ENCODE data around the gene SSTR5. TPM values are rescaled to one million over a fixed set of nuclear protein-coding genes. Genes with fewer than 3 reads are reported as not detected.

Gene SSTR5
- total and polyA plus RNA-seq, 10 of the 15 experiments (the other 5 are each of a cell fraction or from before 2014, with no cell fraction given): not detected

DNA sequence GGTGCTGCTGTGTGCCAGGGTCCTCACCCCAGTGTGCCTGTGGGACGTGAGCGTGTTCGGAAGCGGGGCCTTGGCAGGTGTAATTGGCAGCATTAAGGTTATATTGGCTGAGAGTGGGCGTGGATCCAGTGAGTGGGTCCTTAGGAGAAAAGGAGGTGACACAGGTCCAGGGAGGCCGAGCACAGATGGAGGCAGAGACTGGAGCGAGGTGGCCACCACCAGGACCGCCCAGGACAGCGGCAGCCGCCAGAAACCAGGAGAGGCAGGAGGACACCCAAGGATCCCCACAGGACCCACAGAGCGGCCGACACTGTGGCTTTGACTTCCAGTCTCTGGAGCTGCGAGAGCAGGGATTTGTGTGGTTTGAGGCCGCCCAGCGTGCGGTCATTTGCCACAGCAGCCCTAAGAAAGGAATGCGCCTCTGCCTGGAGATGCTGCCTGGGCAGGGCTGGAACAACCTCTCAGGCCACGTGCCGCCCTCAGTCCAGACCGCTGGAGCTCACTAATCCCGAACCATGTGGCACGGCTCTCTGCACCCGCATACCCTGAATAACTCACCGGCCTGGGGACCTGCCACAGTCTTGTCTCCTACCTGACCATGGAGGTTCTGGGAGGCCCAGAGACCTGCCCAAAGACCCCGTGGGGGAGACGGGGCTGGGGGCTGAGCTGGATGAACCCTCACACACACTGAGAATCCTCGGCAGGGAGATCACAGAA lies 45.6 kb upstream of the SSTR5 start:
- H3K27ac ChIP-seq (ENCODE audit: control insufficient read depth, insufficient read depth): no peak overlapping the region
- POLR2A ChIA-PET: no interaction called here
- H3K9me3 ChIP-seq (replicated peaks; ENCODE audit: control insufficient read depth, insufficient read depth, low read length): no peaks in the 10 kb centered on the region
- RAD21 ChIA-PET (ENCODE audit: unreplicated experiment): no interaction called here
- FAIRE-seq: no peak
- in situ Hi-C loops (cut with MboI): no loop called here
- H3K9ac ChIP-seq (ENCODE audit: control insufficient read depth, insufficient read depth, low read length): no peak overlapping the region
- no peaks in the 10 kb centered on the region for H3K79me2 ChIP-seq (ENCODE audit: control insufficient read depth, insufficient read depth, low read length)
- SMC1A ChIA-PET (ENCODE audit: uncharacterized antibody, unreplicated experiment): no interaction called here
- intact Hi-C loops (cut with micrococcal nuclease; ENCODE audit: unreplicated experiment): no loop called here
- H3K27me3 ChIP-seq (replicated peaks in 1 of 2; ENCODE audit: control insufficient read depth in 2 of 2, insufficient read depth in 2 of 2, low read length in 1 of 2): no peaks in the 10 kb centered on the region
- TF ChIP-seq LARP7 (IDR thresholded peaks at IDR 0.05): no peak
- no peak for TF ChIP-seq BCL3 (IDR thresholded peaks at IDR 0.05; ENCODE audit: borderline replicate concordance, insufficient read depth, low read depth, low read length, poor library complexity, severe bottlenecking)
- no peak for TF ChIP-seq BMI1 (IDR thresholded peaks at IDR 0.05; ENCODE audit: borderline replicate concordance)
- TF ChIP-seq KLF5 (IDR thresholded peaks at IDR 0.05; ENCODE audit: partially characterized antibody): no peak
- TF ChIP-seq NFYB (IDR thresholded peaks at IDR 0.05; ENCODE audit: insufficient read depth, low read depth, low read length): no peak
- TF ChIP-seq TCF3 (IDR thresholded peaks at IDR 0.05; ENCODE audit: borderline replicate concordance, insufficient read depth, low read depth, low read length): no peak
- no peak for TF ChIP-seq TCF12 (IDR thresholded peaks at IDR 0.05; ENCODE audit: low read depth, low read length)
- no peak for TF ChIP-seq SMC3 (IDR thresholded peaks at IDR 0.05; ENCODE audit: borderline replicate concordance, low read length)
- TF ChIP-seq SIN3A (IDR thresholded peaks at IDR 0.05; ENCODE audit: low read depth, low read length): no peak
- TF ChIP-seq ATF7 (IDR thresholded peaks at IDR 0.05; ENCODE audit: low read depth): no peak
- TF ChIP-seq ZBTB33 (IDR thresholded peaks at IDR 0.05): no peak
- TF ChIP-seq NR2C1 (IDR thresholded peaks at IDR 0.05): no peak
- TF ChIP-seq RAD21 (IDR thresholded peaks at IDR 0.05; ENCODE audit: insufficient read depth, low read depth, low read length): no peak
- no peak for TF ChIP-seq NR2F1 (conservative IDR thresholded peaks at IDR 0.05)
- TF ChIP-seq SRF (IDR thresholded peaks at IDR 0.05; ENCODE audit: low read depth in 2 of 2, low read length in 2 of 2): no peak
- no peak for DNase-seq (ENCODE audit: low read depth, low spot score)
- H2AFZ ChIP-seq (ENCODE audit: control insufficient read depth, low read depth, low read length): no peak overlapping the region
- H3K36me3 ChIP-seq (ENCODE audit: control insufficient read depth in 2 of 2, insufficient read depth in 2 of 2, low read length in 1 of 2): no peaks in the 10 kb centered on the region
- ATAC-seq: no peak
- WGBS (ENCODE audit: insufficient coverage, insufficient replicate concordance, low lambda C conversion rate, missing lambda C conversion rate): 66% methylated on average over 27 of the region's 27 CpGs
- CTCF ChIA-PET: no interaction called here
- BruUV-seq (replicated peaks): no TSS peak
- no peak overlapping the region for H3K4me2 ChIP-seq (ENCODE audit: control insufficient read depth, insufficient read depth)
- H3K4me3 ChIP-seq: no peak overlapping the region
- H3K4me1 ChIP-seq (ENCODE audit: control insufficient read depth, insufficient read depth, low read length): no peaks in the 10 kb centered on the region
- no peaks in the 10 kb centered on the region for H4K20me1 ChIP-seq (ENCODE audit: control insufficient read depth, insufficient read depth)

Data from GM12878 (cell line).